Neural cell (in vitro differentiated cells): ENCODE results near the gene ACOX2. TPM values are rescaled to one million over a fixed set of nuclear protein-coding genes. Genes with fewer than 3 reads are reported as not detected.

ENCODE experiments used
- H2AFZ ChIP-seq: fragments of 200-600, 300-800 bp; sonication (generic), shearing (Covaris generic); 2 replicates; pipeline ENCODE4 v1.6.0; 2014; ENCODE audit warnings: low read depth, mild to moderate bottlenecking, antibody characterized with exemption, low read length, moderate library complexity
- H3F3A ChIP-seq: fragments of 200-600 bp; shearing (Covaris generic); 2 replicates; pipeline ENCODE4 v1.6.1; 2016; ENCODE audit warnings: mild to moderate bottlenecking, moderate library complexity, mixed read lengths, antibody characterized with exemption, low read length; ENCODE audit not compliant: insufficient read depth, poor library complexity, severe bottlenecking
- H3K27ac ChIP-seq: fragments of 200-600, 300-800 bp; sonication (generic), shearing (Covaris generic); 2 replicates; pipeline ENCODE4 v1.5.1; 2014; ENCODE audit warnings: mild to moderate bottlenecking, low read length, moderate library complexity
- H3K27me3 ChIP-seq: fragments of 300-800, 200-600 bp; sonication (generic), shearing (Covaris generic); 2 replicates; pipeline ENCODE4 v1.6.0; 2014; ENCODE audit warnings: mild to moderate bottlenecking, low read depth, low read length, moderate library complexity; ENCODE audit not compliant: insufficient read depth
- H3K36me3 ChIP-seq: fragments of 300-800, 200-600 bp; sonication (generic), shearing (Covaris generic); 2 replicates; pipeline ENCODE4 v1.5.1; 2014; ENCODE audit warnings: mild to moderate bottlenecking, antibody characterized with exemption, low read length, moderate library complexity; ENCODE audit not compliant: insufficient read depth
- H3K4me2 ChIP-seq: fragments of 300-800, 200-600 bp; sonication (generic), shearing (Covaris generic); 2 replicates; pipeline ENCODE4 v1.6.0; 2014; ENCODE audit warnings: mild to moderate bottlenecking, low read length
- H3K4me3 ChIP-seq: fragments of 300-800, 200-600 bp; sonication (generic), shearing (Covaris generic); 2 replicates; pipeline ENCODE4 v1.5.1; 2014; ENCODE audit warnings: mild to moderate bottlenecking, low read length, moderate library complexity
- H3K79me2 ChIP-seq: fragments of 200-600 bp; shearing (Covaris generic); replicated peaks from 2 replicates; pipeline ENCODE4 v1.6.0; 2014; ENCODE audit warnings: mild to moderate bottlenecking, low read length, moderate library complexity; ENCODE audit not compliant: insufficient read depth
- H3K9ac ChIP-seq: fragments of 300-800, 200-600 bp; sonication (generic), shearing (Covaris generic); 2 replicates; pipeline ENCODE4 v1.6.1; 2016; ENCODE audit warnings: mild to moderate bottlenecking, low read length, mixed read lengths
- H3K9me2 ChIP-seq: fragments of 200-600 bp; shearing (Covaris generic); 2 replicates; pipeline ENCODE4 v1.6.1; 2016; ENCODE audit warnings: mild to moderate bottlenecking, low read length, mixed read lengths; ENCODE audit not compliant: insufficient read depth
- H3K9me3 ChIP-seq: fragments of 200-600, 300-800 bp; sonication (generic), shearing (Covaris generic); 2 replicates; pipeline ENCODE4 v1.6.1; 2016; ENCODE audit warnings: mild to moderate bottlenecking, mixed run types, low read length, moderate library complexity, mixed read lengths
- H4K20me1 ChIP-seq: fragments of 200-600 bp; shearing (Covaris generic); 2 replicates; pipeline ENCODE4 v1.6.1; 2016; ENCODE audit warnings: mild to moderate bottlenecking, mixed run types; ENCODE audit not compliant: insufficient read depth
- CTCF ChIP-seq: fragments of 450-650 bp; IDR thresholded peaks from 2 replicates; pipeline ENCODE4 v1.5.1; 2014; ENCODE audit warnings: antibody characterized with exemption, mild to moderate bottlenecking, moderate library complexity; ENCODE audit not compliant: poor library complexity, severe bottlenecking
- EP300 ChIP-seq: fragments of 450-650 bp; conservative IDR thresholded peaks from 2 replicates; pipeline ENCODE4 v1.6.1; 2014; ENCODE audit warnings: antibody characterized with exemption, mild to moderate bottlenecking, moderate library complexity; ENCODE audit not compliant: poor library complexity, severe bottlenecking
- EZH2 ChIP-seq: fragments of 200-600, 300-800 bp; shearing (Covaris generic), sonication (generic); IDR thresholded peaks from 2 replicates; pipeline ENCODE4 v1.6.1; 2014; ENCODE audit warnings: antibody characterized with exemption, low read length, borderline replicate concordance, mild to moderate bottlenecking; ENCODE audit not compliant: insufficient read depth, poor library complexity, severe bottlenecking
- MXI1 ChIP-seq: fragments of 450-650 bp; conservative IDR thresholded peaks from 2 replicates; pipeline ENCODE4 v1.6.1; 2014; ENCODE audit warnings: antibody characterized with exemption, mild to moderate bottlenecking; ENCODE audit not compliant: poor library complexity, severe bottlenecking
- POLR2AphosphoS5 ChIP-seq: IDR thresholded peaks from 2 replicates; pipeline ENCODE4 v1.6.1; 2012
- RAD21 ChIP-seq: fragments of 450-650 bp; conservative IDR thresholded peaks from 2 replicates; pipeline ENCODE4 v1.6.1; 2014; ENCODE audit warnings: antibody characterized with exemption, mild to moderate bottlenecking, moderate library complexity
- SMC3 ChIP-seq: fragments of 450-650 bp; conservative IDR thresholded peaks from 2 replicates; pipeline ENCODE4 v1.6.1; 2014; ENCODE audit warnings: antibody characterized with exemption, mild to moderate bottlenecking, moderate library complexity; ENCODE audit not compliant: poor library complexity
- TAF1 ChIP-seq: IDR thresholded peaks from 2 replicates; pipeline ENCODE4 v1.6.1; 2012; ENCODE audit warnings: low read depth
- polyA plus RNA-seq: library from polyadenylated mRNA; depleted of rRNA; stranded (reverse); fragments of >200 nt; gene quantifications from 2 replicates; pipeline ENCODE4 v1.2.3, GENCODE V29; 2014
- TF ChIP-seq, protein P1 (sequence below): IDR thresholded peaks from 2 replicates; pipeline ENCODE4 v1.6.1; 2012; ENCODE audit warnings: borderline replicate concordance

Gene ACOX2
- polyA plus RNA-seq, 1 donor from 2014 or later, result not detected

- H3K79me2 ChIP-seq, result no peaks in the 10 kb centered on the region
- no peaks in the 10 kb centered on the region for H3K9me2 ChIP-seq
- no peaks in the 10 kb centered on the region for H3K36me3 ChIP-seq
- H3F3A ChIP-seq, result no peaks in the 10 kb centered on the region
- no peak overlapping the region for H3K9ac ChIP-seq
- H3K27me3 ChIP-seq, result no peaks in the 10 kb centered on the region
- no peak overlapping the region for H3K4me2 ChIP-seq
- no peak overlapping the region for H3K27ac ChIP-seq
- H3K9me3 ChIP-seq, result no peaks in the 10 kb centered on the region
- TF ChIP-seq TAF1, result no peak
- no peak overlapping the region for H2AFZ ChIP-seq
- no peak overlapping the region for H3K4me3 ChIP-seq
- no peaks in the 10 kb centered on the region for H4K20me1 ChIP-seq
These were observed 27.6 kb upstream of the ACOX2 start for GRCh38 chr3:58564456-58565160.

GRCh38 chr3:58564054-58564453 lies 27.1 kb upstream of the ACOX2 start:
- no peak overlapping the region for H3K9ac ChIP-seq
- TF ChIP-seq POLR2AphosphoS5 (no peak), EZH2 (no peak), CTCF (no peak), RAD21 (no peak)
- no peak overlapping the region for H3K4me2 ChIP-seq
- no peak overlapping the region for H3K4me3 ChIP-seq
- no peaks in the 10 kb centered on the region for H3F3A ChIP-seq
- no peaks in the 10 kb centered on the region for H3K79me2 ChIP-seq
- H2AFZ ChIP-seq, result no peak overlapping the region
- no peaks in the 10 kb centered on the region for H3K36me3 ChIP-seq
- no peaks in the 10 kb centered on the region for H3K9me3 ChIP-seq
- H3K9me2 ChIP-seq, result no peaks in the 10 kb centered on the region
- no peaks in the 10 kb centered on the region for H4K20me1 ChIP-seq
- no peak overlapping the region for H3K27ac ChIP-seq
- H3K27me3 ChIP-seq, result no peaks in the 10 kb centered on the region

DNA sequence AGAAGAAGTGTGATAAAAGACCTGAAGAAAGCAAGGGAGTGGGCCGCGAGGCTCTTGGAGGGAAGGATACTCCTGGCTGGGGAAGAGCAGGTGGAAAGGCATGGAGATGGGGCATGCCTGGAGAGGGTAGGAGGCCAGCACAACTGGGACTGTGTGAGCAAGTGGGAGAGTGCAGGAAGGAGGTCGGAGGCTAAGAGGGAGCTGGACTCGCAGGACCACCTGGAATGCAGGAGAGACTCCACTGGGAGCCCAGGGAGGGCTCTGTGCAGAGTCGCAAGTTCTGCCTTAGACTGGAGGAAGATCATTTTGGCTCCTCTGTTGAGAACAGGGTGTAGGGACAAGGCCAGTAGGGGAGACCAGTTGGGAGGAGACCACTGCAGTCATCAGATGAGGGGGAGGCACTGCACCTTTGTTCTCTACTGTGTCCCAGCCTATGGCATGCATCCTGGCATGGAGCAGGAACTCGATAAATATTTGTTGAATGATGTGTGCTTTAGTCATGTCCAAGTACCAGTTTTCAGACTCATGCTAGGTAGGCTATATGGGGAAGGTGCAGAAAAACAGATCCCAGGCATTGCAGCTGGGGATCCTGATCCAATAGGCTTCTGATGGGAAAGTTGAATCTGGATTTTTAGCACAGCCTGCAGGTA lies 26.5 kb upstream of the ACOX2 start:
- H3K4me3 ChIP-seq, result no peak overlapping the region
- H3K27me3 ChIP-seq, result no peaks in the 10 kb centered on the region
- no peak overlapping the region for H3K9ac ChIP-seq
- H3K79me2 ChIP-seq, result no peaks in the 10 kb centered on the region
- no peaks in the 10 kb centered on the region for H3K9me3 ChIP-seq
- H4K20me1 ChIP-seq, result no peaks in the 10 kb centered on the region
- H3K4me2 ChIP-seq, result no peak overlapping the region
- no peak overlapping the region for H2AFZ ChIP-seq
- TF ChIP-seq SMC3 (no peak), TAF1 (no peak), POLR2AphosphoS5 (no peak), RAD21 (no peak), EZH2 (no peak), EP300 (no peak), MXI1 (no peak)
- TF ChIP-seq, protein P1, sequence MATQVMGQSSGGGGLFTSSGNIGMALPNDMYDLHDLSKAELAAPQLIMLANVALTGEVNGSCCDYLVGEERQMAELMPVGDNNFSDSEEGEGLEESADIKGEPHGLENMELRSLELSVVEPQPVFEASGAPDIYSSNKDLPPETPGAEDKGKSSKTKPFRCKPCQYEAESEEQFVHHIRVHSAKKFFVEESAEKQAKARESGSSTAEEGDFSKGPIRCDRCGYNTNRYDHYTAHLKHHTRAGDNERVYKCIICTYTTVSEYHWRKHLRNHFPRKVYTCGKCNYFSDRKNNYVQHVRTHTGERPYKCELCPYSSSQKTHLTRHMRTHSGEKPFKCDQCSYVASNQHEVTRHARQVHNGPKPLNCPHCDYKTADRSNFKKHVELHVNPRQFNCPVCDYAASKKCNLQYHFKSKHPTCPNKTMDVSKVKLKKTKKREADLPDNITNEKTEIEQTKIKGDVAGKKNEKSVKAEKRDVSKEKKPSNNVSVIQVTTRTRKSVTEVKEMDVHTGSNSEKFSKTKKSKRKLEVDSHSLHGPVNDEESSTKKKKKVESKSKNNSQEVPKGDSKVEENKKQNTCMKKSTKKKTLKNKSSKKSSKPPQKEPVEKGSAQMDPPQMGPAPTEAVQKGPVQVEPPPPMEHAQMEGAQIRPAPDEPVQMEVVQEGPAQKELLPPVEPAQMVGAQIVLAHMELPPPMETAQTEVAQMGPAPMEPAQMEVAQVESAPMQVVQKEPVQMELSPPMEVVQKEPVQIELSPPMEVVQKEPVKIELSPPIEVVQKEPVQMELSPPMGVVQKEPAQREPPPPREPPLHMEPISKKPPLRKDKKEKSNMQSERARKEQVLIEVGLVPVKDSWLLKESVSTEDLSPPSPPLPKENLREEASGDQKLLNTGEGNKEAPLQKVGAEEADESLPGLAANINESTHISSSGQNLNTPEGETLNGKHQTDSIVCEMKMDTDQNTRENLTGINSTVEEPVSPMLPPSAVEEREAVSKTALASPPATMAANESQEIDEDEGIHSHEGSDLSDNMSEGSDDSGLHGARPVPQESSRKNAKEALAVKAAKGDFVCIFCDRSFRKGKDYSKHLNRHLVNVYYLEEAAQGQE, result no peak
- no peaks in the 10 kb centered on the region for H3F3A ChIP-seq
- no peaks in the 10 kb centered on the region for H3K9me2 ChIP-seq
- H3K27ac ChIP-seq, result no peak overlapping the region
- H3K36me3 ChIP-seq, result no peaks in the 10 kb centered on the region
